T-helper 1 cell treated with Interleukin-12 subunit alpha and Interleukin-12 subunit beta and Interleukin-4 antibody, amounts not matched to agents 30 ng/mL and 1 ng/mL, for 36 hours (primary cell): ENCODE results near the gene JMJD6. TPM values are rescaled to one million over a fixed set of nuclear protein-coding genes. Genes with fewer than 3 reads are reported as not detected.
"Not testable (repeated sequence)": the region's sequence is repeated elsewhere in the genome, so short reads cannot be mapped to it uniquely, and the experiment has no call there.

ENCODE experiments used
- intact Hi-C: fragments of 100-400 bp; cut with micrococcal nuclease; formaldehyde crosslinking; loops from one replicate; pipeline ENCODE4 v1.15.1; 2024
- total RNA-seq: library from RNA; stranded (reverse); gene quantifications from 2 replicates; pipeline ENCODE4 v1.2.3, GENCODE V29; 2022

The JMJD6 gene
- total RNA-seq, 1 donor from 2014 or later: 69.6 TPM

DNA sequence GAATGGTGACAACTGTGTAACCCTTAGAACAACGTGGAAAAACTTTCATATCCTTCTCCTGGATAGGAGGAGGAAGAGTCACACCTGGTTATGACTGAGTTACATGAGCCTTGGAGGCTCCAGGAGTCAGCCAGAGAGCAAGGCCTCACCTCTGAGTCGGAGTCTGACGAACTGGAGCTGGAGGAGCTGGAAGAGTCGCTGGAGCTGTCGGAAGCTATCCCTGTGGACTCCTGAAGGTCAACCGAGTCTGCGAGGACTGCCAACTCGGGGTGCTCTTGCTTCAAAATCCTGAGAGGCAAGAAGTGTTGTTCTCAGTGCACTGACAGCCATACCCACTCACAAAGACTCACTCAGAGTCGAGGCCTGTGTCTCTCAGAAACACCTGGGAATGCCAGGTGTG is 6.2 kb downstream of the JMJD6 start:
- intact Hi-C loops: no loop called here

DNA sequence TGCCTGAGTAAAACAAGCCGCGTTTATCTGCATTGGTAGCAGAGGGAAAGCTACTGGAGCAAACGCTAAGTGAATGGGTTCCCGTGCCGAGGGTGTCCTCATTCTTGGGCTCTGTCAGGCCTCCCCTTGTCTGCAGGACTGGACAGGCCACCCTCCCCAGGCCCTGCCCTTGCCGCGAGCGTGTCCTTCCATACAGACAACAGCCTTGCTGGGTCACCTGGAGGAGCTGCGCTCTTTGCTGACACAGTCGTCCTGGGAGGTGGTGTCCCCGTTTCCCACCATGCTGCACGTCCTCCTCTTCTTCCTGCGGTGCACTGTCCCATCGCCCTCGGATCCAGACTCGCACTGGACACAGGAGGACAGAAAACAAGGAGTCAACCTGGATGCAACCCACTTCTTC is 7.9 kb downstream of the JMJD6 start:
- intact Hi-C loops: no loop called here

DNA sequence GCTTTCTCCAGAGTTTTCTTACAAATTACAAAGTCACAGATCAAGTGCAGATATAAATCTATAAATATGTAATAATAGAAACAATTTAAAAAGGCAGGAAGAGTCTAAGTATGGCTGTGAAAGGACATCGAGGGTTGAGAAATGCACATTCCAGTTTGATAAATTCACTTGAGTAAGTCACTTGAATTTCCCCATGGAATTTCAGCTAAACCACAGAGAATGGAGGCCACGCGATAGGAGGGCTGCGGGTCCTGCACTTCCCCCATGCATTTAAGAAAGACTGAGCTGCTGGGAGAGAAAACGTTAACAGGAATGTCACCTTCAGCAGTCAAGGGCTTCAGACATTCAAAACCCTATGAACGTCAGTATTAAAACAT is 9.6 kb downstream of the JMJD6 start:
- intact Hi-C loops: loop anchor here (1.0 kb wide), 1 partner anchor 9 kb away; the partner anchor contains the start of genes JMJD6 and METTL23

DNA sequence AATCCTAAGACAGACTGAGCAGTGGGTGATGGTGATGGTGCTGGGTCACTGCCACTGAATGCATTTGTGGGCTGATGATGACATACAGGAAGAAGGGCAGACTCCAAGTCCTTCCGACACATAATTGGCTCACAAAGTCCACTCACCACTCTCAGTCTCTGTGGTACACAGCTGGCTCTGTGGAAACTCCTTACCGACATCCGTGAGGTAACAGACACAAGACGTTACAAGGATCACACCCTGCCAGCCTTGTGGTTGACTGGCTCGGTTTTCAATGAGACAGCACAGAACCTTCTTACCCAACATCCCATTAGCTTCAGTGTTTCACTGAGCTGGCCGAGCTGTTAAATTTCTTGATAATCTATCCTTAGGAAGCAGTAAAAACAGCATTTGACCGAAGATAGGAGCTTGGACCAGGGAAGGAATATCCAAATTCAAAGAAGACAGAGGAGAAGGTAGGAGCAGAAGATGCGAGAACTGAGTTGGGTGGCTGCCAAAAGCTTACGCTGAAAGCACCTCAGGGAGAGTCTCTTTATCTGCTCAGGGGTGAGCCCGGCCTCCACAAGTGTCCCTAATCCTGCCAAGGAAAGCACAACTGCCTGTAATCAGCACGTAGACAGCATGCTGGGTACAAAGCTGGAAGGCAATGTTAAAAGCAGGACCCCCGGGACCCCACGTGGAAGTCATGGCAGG is 10.1 kb downstream of the JMJD6 start:
- intact Hi-C loops: loop anchor here (1.0 kb wide), 1 partner anchor 10 kb away; the partner anchor contains the start of genes JMJD6 and METTL23

DNA sequence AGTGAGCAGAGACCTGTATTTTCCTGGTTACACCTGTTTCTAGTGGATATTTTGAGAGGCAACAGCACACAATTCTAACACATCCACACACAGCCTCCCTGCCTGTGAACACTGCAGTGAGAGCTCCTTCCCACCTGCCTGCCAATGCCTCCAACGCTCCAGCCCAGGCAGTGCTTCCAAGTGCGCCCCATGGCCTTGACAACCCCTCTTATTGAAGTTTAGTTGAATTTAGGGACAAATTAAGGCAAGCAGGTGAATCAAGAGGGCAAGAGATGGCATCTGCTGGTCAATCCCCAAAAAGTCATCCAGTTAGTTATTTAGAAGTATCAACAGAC is 10.9 kb downstream of the JMJD6 start:
- intact Hi-C loops: loop anchor here (1.0 to 2.0 kb wide), 4 partner anchors 34 to 201 kb away; no protein-coding TSS in a partner anchor

DNA sequence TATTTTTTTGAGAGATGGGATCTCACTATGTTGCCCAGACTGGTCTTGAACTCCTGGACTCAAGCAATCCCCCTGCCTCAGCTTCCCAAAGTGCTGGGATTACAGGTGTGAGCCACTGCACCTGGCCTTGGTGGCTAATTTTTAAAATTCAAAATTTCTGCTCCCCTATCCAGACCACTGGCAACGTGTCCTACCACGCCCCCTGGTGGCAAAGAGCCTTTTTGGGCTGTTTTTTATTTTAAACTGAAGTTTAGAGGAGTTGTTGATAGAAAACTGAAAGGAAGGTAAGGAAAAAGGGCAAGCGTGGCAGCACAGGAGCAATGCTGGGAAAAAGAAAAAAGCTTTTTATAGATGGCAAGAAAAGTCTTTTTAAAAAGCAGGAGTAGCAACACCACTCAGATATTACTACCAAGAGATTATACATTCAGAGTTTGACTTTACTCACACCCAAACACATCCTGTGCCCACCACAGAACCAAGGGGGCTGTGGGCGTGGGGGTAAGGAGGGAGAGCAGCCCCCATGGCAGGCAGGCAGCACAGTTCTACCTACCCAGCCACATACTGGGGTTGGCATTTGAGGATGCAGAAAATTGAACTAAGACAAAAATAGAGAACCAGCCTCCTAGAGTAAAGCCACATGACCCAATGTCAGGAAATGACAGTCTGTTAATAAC is 11.4 kb downstream of the JMJD6 start:
- intact Hi-C loops: loop anchor here (1.0 to 2.0 kb wide), 4 partner anchors 34 to 200 kb away; no protein-coding TSS in a partner anchor

DNA sequence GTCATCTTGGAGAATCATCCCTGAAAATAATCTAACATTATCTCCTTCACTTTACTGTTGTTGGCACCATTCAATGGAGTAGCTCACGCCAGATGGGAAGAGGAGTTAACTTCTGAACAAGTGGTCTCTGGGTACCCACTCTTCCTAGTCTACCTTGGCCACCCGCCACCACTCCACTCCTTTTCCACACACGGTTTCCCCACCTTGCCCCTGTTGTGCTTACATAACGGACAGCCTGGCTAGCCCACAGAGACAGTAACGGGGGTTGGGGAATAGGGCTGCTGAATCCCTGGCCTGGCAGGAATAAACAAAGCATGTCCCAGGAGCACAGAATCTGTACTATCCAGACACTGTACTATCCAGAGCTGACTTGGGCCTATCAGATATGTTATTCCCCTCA is 12.1 kb downstream of the JMJD6 start:
- intact Hi-C loops: loop anchor here (2.0 kb wide), 1 partner anchor 200 kb away; no protein-coding TSS in a partner anchor

DNA sequence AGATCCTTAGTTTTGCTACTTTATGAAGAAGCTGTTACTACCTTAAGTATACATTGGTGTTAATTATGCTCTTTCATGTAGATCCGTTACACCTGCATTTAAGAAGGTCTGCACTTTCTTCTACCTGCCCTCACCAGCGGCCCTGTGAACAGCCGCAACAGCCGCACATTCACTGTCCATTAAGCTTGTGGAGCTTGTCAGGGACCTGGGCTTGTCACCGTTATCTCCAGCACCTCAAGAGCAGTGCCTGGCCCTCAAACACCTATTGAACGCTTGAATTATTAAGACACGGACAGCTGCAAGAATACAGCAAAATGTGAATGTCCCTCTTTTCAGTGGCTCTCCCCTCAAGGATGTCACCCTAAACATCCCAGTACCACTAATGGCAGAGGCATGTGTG is 12.6 kb downstream of the JMJD6 start:
- intact Hi-C loops: loop anchor here (2.0 kb wide), 1 partner anchor 199 kb away; no protein-coding TSS in a partner anchor

DNA sequence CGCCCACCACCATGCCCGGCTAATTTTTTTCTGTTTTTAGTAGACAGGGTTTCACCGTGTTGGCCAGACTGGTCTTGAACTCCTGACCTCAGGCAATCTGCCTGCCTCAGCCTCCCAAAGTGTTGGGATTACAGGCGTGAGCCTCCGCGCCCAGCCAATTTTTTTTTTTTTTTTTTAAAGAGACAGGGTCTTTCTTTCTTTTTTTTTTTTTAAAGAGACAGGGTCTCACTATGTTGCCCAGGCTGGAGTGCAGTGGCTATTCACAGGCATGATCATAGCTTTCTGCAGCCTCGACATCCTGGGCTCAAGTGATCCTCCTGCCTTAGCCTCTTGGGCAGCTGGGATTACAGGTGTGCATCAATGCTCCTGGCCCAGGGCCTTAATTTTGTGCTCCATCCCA is 14.1 kb downstream of the JMJD6 start:
- intact Hi-C loops: not testable (repeated sequence)

GRCh38 chr17:76710863-76711611 is 15.4 kb downstream of the JMJD6 start, which contains the start of gene MXRA7:
Gene MXRA7 (minus strand): TSS chr17:76710965. CDS start chr17:76710946, 19 bp downstream.
- intact Hi-C loops: loop anchor here (2.0 kb wide), 1 partner anchor 16 kb away; the partner anchor contains the start of genes JMJD6 and METTL23

DNA sequence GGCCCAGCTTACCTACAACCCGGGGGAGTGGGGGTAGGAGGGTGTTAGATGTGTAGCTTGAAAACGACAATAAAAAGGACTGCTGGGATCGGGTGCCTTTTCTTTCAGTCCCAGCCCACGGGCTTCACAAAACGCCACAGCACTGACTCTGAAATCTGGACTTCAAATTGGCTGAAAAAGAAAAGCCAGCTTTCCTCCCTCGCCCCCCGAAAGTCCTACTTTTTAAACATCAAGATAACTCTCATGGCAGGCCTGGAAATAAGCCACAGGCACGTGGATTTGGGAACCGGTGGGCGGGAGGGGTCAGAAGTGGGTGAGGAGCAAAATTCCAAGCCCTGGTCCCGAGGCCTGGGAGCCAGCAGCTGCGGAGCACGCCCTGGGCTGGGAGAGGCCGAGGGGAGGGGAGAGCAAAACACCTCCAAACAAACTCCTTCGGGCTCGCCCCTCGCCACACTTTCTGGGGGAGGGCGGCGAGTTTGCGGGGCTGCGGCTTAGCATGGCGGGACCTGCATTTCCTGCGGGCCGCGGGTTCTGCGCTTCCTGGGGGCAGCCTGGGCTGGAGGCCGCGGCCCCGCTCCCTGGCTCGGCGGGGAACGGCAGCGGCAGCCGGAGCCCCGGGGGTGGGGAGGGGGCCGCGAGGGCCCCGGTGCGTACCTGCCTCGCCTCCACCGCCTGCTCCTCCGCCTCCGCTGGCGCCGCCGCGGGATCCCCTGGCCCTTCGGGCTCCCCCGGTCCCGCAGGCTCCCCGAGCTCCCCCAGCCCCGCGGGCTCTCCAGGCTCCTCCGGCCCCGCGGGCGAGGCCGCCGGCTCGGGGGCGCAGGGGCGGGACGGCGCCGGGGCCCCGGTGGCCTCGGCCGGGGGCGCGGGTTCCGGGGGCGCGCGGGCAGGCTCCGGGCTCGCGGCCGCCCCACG is 16.2 kb downstream of the JMJD6 start:
- intact Hi-C loops: loop anchor here (2.0 kb wide), 1 partner anchor 17 kb away; the partner anchor contains the start of genes JMJD6 and METTL23

GRCh38 chr17:76709077-76709950 is 17.1 kb downstream of the JMJD6 start:
- intact Hi-C loops: no loop called here

DNA sequence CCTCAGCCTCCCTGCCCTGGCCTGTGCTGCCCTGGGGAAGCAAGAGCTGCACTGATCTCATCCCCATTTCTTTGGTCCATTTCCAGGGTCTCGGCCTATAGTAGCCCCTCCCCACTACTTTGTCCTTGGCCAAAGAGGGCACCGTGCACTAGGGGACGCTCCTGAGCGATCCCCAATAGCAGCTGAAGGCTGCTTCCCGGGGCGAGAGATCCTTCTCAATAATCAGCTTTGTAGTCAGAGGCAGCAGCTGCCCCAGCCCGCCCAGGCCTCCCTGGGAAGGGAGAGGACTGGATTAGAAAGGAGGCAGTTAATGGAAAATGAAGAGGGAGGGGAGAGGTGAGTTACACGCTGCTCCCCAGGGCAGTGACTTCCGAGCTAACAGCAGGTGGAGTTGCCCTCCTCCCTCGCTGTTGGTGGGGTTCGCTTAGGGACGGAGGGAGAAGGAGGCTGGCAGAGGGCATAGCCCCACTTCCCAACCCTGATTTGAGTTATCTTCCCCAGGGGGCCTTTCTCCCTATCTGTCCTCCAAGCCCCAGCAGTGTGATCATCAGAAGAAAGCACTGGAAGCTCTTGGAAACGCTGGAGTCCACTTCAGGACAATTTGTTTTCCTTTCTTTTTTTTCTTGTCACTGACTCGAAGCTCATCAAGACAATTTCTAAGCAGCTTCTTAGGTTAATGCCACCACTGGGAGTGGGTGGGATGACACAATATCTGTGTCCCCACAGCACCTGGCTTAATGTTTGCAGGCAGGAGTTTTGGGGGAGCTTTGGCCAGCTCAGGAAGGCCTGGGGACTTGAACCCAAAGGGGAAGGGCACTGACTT is 18.2 kb downstream of the JMJD6 start:
- intact Hi-C loops: no loop called here

GRCh38 chr17:76706817-76707216 is 19.6 kb downstream of the JMJD6 start:
- intact Hi-C loops: no loop called here

DNA sequence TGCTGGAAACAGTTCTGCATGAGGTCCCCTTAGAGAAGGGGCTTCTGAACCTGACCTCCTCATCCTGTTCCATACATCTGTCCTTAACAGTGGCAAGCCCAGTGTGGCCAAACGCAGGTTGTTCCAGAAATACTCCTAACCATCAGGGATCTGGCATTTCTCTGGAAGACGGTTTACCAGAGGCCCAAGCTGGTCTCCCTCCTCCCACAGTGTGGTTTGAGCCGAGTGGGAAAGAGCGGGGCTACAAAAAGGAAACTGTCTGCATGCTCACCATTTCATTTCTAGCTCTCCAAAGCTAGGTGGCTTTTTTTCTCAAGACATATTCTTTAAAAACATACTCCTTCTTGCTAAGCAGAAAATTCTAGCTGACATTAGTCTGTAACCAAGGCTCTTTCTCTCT is 21.6 kb downstream of the JMJD6 start:
- intact Hi-C loops: no loop called here

DNA sequence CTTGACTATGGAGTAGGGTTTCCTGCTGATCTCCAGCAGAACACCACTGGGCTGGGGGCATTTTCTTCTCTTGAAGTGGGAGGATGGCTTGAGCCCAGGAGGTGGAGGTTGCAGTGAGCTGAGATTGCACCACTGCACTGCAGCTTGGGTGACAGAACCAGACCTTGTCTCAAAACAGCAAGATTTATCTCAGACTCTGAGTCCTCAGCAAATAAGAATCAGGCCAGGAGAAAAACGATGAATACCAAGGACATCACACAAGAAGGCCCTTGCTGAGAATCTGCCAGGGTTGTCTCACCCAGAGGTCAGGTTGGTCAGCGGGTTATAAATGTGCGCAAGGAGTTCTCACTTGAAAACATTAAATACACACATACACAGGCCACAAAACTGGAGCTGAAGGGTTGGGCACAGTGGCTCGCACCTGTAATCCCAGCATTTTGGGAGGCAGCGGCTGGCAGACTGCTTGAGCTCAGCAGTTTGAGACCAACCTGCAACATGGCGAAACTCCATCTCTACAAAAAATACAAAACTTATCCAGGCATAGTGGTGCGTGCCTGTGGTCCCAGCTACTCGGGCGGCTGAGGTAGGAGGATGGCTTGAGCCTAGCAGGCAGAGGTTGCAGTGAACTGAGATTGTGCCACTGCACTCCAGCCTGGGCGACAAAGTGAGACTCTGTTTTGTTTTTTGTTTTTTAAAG is 23.3 kb downstream of the JMJD6 start:
- intact Hi-C loops: no loop called here

DNA sequence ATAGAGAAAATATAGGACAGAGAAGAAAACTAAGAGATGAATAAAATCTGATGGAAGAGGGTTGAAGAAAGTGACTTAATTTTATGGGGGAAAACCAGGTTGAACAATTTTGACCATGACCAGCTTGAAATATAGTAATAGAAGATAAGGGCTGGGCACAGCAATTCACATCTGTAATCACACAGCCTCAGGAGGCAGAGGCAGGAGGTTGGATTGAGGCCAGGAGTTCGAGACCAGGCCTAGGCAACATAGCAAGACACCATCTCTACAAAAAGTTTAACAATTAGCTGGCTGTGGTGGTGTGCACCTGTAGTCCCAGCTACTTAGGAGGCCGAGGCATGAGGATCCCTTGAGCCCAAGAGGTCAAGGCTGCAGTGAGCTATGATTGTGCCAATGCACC is 24.3 kb downstream of the JMJD6 start:
- intact Hi-C loops: no loop called here

DNA sequence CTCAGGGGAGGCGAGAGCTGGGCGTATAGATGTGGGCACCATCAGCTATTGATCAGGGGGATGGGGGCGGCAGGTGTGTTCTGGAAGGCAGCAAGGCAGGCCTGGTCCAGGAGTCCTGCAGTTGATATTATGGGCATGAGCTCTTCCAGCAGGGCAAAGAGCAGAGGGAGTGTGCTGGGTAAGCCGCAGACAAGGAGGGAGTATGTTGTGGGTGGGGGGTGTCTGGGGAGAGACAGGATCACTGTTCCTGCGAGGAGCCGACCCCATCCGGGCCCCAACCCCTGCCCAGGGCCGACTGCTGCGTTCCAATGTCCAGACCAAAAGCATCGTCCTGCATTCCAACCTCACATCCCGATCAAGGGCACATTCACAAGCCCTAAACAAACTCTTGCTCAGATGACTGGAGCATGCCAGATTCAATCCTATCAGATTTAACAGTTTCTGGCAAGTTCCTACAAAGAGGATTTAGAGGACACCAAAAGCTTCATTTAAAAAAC is 24.9 kb downstream of the JMJD6 start:
- intact Hi-C loops: no loop called here
